Measurements from ENCODE around the gene KRT16. TPM values are rescaled to one million over a fixed set of nuclear protein-coding genes. Genes with fewer than 3 reads are reported as not detected.
"Not testable (repeated sequence)": the region's sequence is repeated elsewhere in the genome, so short reads cannot be mapped to it uniquely, and the experiment has no call there.

KRT16 gene
- polyA plus RNA-seq (2013) = not detected

- DNase-seq = peak in 2 of 3 donors; percentile 13 to 16
- H3K4me3 ChIP-seq (ENCODE audit: control insufficient read depth in 1 of 7, extremely low read depth in 1 of 7, insufficient read depth in 4 of 7, low read depth in 2 of 7, low read length in 6 of 7); H3K9me3 ChIP-seq (ENCODE audit: control extremely low read depth in 1 of 5, control insufficient read depth in 4 of 5, insufficient read depth in 2 of 5, low read depth in 1 of 5, low read length in 4 of 5); H3K4me1 ChIP-seq (ENCODE audit: control extremely low read depth in 1 of 4, control insufficient read depth in 4 of 4, insufficient read depth in 4 of 4, low read length in 3 of 4); H3K27ac ChIP-seq (ENCODE audit: insufficient read depth in 1 of 2, low read depth in 1 of 2, low read length in 2 of 2, poor library complexity in 1 of 2, severe bottlenecking in 2 of 2); H3K36me3 ChIP-seq (ENCODE audit: control insufficient read depth in 4 of 4, insufficient read depth in 4 of 4, low read length in 3 of 4); H3K27me3 ChIP-seq (replicated peaks in 2 of 5; ENCODE audit: control insufficient read depth in 4 of 5, insufficient read depth in 5 of 5, low read length in 4 of 5); CTCF ChIA-PET; POLR2A ChIA-PET: not testable (repeated sequence)
- 93% methylated on average over 25 of the region's 31 CpGs for WGBS (ENCODE audit: insufficient coverage)
These were observed at the start of gene KRT16 for GRCh38 chr17:41612376-41613160. Gene KRT16, minus strand, starts transcription at chr17:41612767. Its CDS starts 79 bp downstream, at chr17:41612688.

- POLR2A ChIA-PET = no interaction called here
These were observed 47.7 kb upstream of the KRT16 start for GRCh38 chr17:41660221-41660711.

GRCh38 chr17:41659427-41660212 lies 47.1 kb upstream of the KRT16 start:
- Histone ChIP-seq H3K4me3 (ENCODE audit: control insufficient read depth in 1 of 7, extremely low read depth in 1 of 7, insufficient read depth in 4 of 7, low read depth in 2 of 7, low read length in 6 of 7) (no peak overlapping the region), H3K4me1 (ENCODE audit: control extremely low read depth in 1 of 4, control insufficient read depth in 4 of 4, insufficient read depth in 4 of 4, low read length in 3 of 4) (peaks cover 0 to 20% (median 11%) of the 10 kb centered on the region in 4 experiments), H3K27ac (ENCODE audit: insufficient read depth in 1 of 2, low read depth in 1 of 2, low read length in 2 of 2, poor library complexity in 1 of 2, severe bottlenecking in 2 of 2) (no peak overlapping the region), H3K27me3 (replicated peaks in 2 of 5; ENCODE audit: control insufficient read depth in 4 of 5, insufficient read depth in 5 of 5, low read length in 4 of 5) (no peaks in the 10 kb centered on the region), H3K9me3 (ENCODE audit: control extremely low read depth in 1 of 5, control insufficient read depth in 4 of 5, insufficient read depth in 2 of 5, low read depth in 1 of 5, low read length in 4 of 5) (no peaks in the 10 kb centered on the region), H3K36me3 (ENCODE audit: control insufficient read depth in 4 of 4, insufficient read depth in 4 of 4, low read length in 3 of 4) (no peaks in the 10 kb centered on the region)
- 98% methylated on average over 10 of the region's 11 CpGs for whole genome bisulfite sequencing (ENCODE audit: insufficient coverage)
- POLR2A ChIA-PET = no interaction called here
- CTCF ChIA-PET = interaction anchor here (1.7 to 12.2 kb wide), 5 partner anchors 9 to 858 kb away, joined by 3 to 239 read pairs (median 5); no protein-coding TSS in a partner anchor
- no peak for DNase-seq

More at GRCh38 chr17:41660221-41660711, 47.7 kb upstream of the KRT16 start:
- no peak for DNase-seq
- WGBS (ENCODE audit: insufficient coverage) = 93% methylated on average over 7 of the region's 8 CpGs
- Histone ChIP-seq H3K9me3 (ENCODE audit: control extremely low read depth in 1 of 5, control insufficient read depth in 4 of 5, insufficient read depth in 2 of 5, low read depth in 1 of 5, low read length in 4 of 5) (no peaks in the 10 kb centered on the region), H3K27me3 (replicated peaks in 2 of 5; ENCODE audit: control insufficient read depth in 4 of 5, insufficient read depth in 5 of 5, low read length in 4 of 5) (no peaks in the 10 kb centered on the region), H3K36me3 (ENCODE audit: control insufficient read depth in 4 of 4, insufficient read depth in 4 of 4, low read length in 3 of 4) (no peaks in the 10 kb centered on the region), H3K27ac (ENCODE audit: insufficient read depth in 1 of 2, low read depth in 1 of 2, low read length in 2 of 2, poor library complexity in 1 of 2, severe bottlenecking in 2 of 2) (no peak overlapping the region), H3K4me1 (ENCODE audit: control extremely low read depth in 1 of 4, control insufficient read depth in 4 of 4, insufficient read depth in 4 of 4, low read length in 3 of 4) (peaks cover 0 to 20% (median 12%) of the 10 kb centered on the region in 4 experiments), H3K4me3 (ENCODE audit: control insufficient read depth in 1 of 7, extremely low read depth in 1 of 7, insufficient read depth in 4 of 7, low read depth in 2 of 7, low read length in 6 of 7) (no peak overlapping the region)
- CTCF ChIA-PET = interaction anchor here (1.1 to 12.2 kb wide), 6 partner anchors 10 to 858 kb away, joined by 3 to 239 read pairs (median 4); no protein-coding TSS in a partner anchor

GRCh38 chr17:41658846-41659245 lies 46.3 kb upstream of the KRT16 start:
- no peaks in the 10 kb centered on the region for H3K27me3 ChIP-seq (replicated peaks in 2 of 5; ENCODE audit: control insufficient read depth in 4 of 5, insufficient read depth in 5 of 5, low read length in 4 of 5)
- ChIA-PET CTCF (interaction anchor here (0.7 to 12.2 kb wide), 7 partner anchors 8 to 743 kb away, joined by 3 to 239 read pairs (median 3); no protein-coding TSS in a partner anchor), POLR2A (no interaction called here)
- H3K36me3 ChIP-seq (ENCODE audit: control insufficient read depth in 4 of 4, insufficient read depth in 4 of 4, low read length in 3 of 4) = no peaks in the 10 kb centered on the region
- peak in 2 of 3 donors; percentile 52 to 61 for DNase-seq
- no peaks in the 10 kb centered on the region for H3K9me3 ChIP-seq (ENCODE audit: control extremely low read depth in 1 of 5, control insufficient read depth in 4 of 5, insufficient read depth in 2 of 5, low read depth in 1 of 5, low read length in 4 of 5)
- H3K27ac ChIP-seq (ENCODE audit: insufficient read depth in 1 of 2, low read depth in 1 of 2, low read length in 2 of 2, poor library complexity in 1 of 2, severe bottlenecking in 2 of 2) = no peak overlapping the region
- peaks cover 0 to 20% (median 11%) of the 10 kb centered on the region in 4 experiments for H3K4me1 ChIP-seq (ENCODE audit: control extremely low read depth in 1 of 4, control insufficient read depth in 4 of 4, insufficient read depth in 4 of 4, low read length in 3 of 4)
- 54% methylated on average over 3 of the region's 5 CpGs for WGBS (ENCODE audit: insufficient coverage)
- no peak overlapping the region for H3K4me3 ChIP-seq (ENCODE audit: control insufficient read depth in 1 of 7, extremely low read depth in 1 of 7, insufficient read depth in 4 of 7, low read depth in 2 of 7, low read length in 6 of 7)

- H3K9me3 ChIP-seq (ENCODE audit: control extremely low read depth in 1 of 5, control insufficient read depth in 4 of 5, insufficient read depth in 2 of 5, low read depth in 1 of 5, low read length in 4 of 5) = no peaks in the 10 kb centered on the region
- no peak for DNase-seq
- peaks cover 0 to 20% (median 11%) of the 10 kb centered on the region in 4 experiments for H3K4me1 ChIP-seq (ENCODE audit: control extremely low read depth in 1 of 4, control insufficient read depth in 4 of 4, insufficient read depth in 4 of 4, low read length in 3 of 4)
- no peaks in the 10 kb centered on the region for H3K27me3 ChIP-seq (replicated peaks in 2 of 5; ENCODE audit: control insufficient read depth in 4 of 5, insufficient read depth in 5 of 5, low read length in 4 of 5)
- CTCF ChIA-PET = interaction anchor here (0.7 to 1.9 kb wide), 5 partner anchors 9 to 109 kb away, joined by 3 to 13 read pairs (median 3); no protein-coding TSS in a partner anchor
- WGBS (ENCODE audit: insufficient coverage) = 84% methylated on average over 12 of the region's 12 CpGs
- POLR2A ChIA-PET = no interaction called here
- no peaks in the 10 kb centered on the region for H3K36me3 ChIP-seq (ENCODE audit: control insufficient read depth in 4 of 4, insufficient read depth in 4 of 4, low read length in 3 of 4)
- H3K4me3 ChIP-seq (ENCODE audit: control insufficient read depth in 1 of 7, extremely low read depth in 1 of 7, insufficient read depth in 4 of 7, low read depth in 2 of 7, low read length in 6 of 7) = no peak overlapping the region
- H3K27ac ChIP-seq (ENCODE audit: insufficient read depth in 1 of 2, low read depth in 1 of 2, low read length in 2 of 2, poor library complexity in 1 of 2, severe bottlenecking in 2 of 2) = no peak overlapping the region
These were observed 45.4 kb upstream of the KRT16 start for GRCh38 chr17:41657936-41658335.

- Histone ChIP-seq H3K4me1 (ENCODE audit: control extremely low read depth in 1 of 4, control insufficient read depth in 4 of 4, insufficient read depth in 4 of 4, low read length in 3 of 4) (peaks cover 0 to 20% (median 11%) of the 10 kb centered on the region in 4 experiments), H3K4me3 (ENCODE audit: control insufficient read depth in 1 of 7, extremely low read depth in 1 of 7, insufficient read depth in 4 of 7, low read depth in 2 of 7, low read length in 6 of 7) (no peak overlapping the region), H3K27me3 (replicated peaks in 2 of 5; ENCODE audit: control insufficient read depth in 4 of 5, insufficient read depth in 5 of 5, low read length in 4 of 5) (no peaks in the 10 kb centered on the region), H3K27ac (ENCODE audit: insufficient read depth in 1 of 2, low read depth in 1 of 2, low read length in 2 of 2, poor library complexity in 1 of 2, severe bottlenecking in 2 of 2) (no peak overlapping the region), H3K36me3 (ENCODE audit: control insufficient read depth in 4 of 4, insufficient read depth in 4 of 4, low read length in 3 of 4) (no peaks in the 10 kb centered on the region), H3K9me3 (ENCODE audit: control extremely low read depth in 1 of 5, control insufficient read depth in 4 of 5, insufficient read depth in 2 of 5, low read depth in 1 of 5, low read length in 4 of 5) (no peaks in the 10 kb centered on the region)
- no peak for DNase-seq
- CTCF ChIA-PET = interaction anchor here (1.4 to 1.9 kb wide), 2 partner anchors 8 to 17 kb away, joined by 3 to 13 read pairs; no protein-coding TSS in a partner anchor
- 83% methylated on average over 7 of the region's 16 CpGs for WGBS (ENCODE audit: insufficient coverage)
- POLR2A ChIA-PET = no interaction called here
These were observed 44.7 kb upstream of the KRT16 start for GRCh38 chr17:41657176-41657754.
